Mesenteric fat pad (tissue), 1 donor: ENCODE results near the gene BPIFB6. TPM values are rescaled to one million over a fixed set of nuclear protein-coding genes. Genes with fewer than 3 reads are reported as not detected.

ENCODE experiments used
- DNase-seq: peaks from one replicate; pipeline ENCODE4 v3.0.0-alpha.2; 2020; ENCODE audit warnings: low spot score
- long read RNA-seq: library from polyadenylated mRNA; unstranded; transcript quantifications from one replicate; pipeline ENCODE4 v2.0.0, GENCODE V29; 2020
- total RNA-seq: library from RNA; stranded (reverse); fragmentation: NEBNext Ultra II Directional; extraction: Animal tissue kit (Norgen Biotek cat#: 25700); gene quantifications from one replicate; pipeline ENCODE4 v1.2.1, GENCODE V29; 2021
- donor health status: DM: yes; HTN: yes; CAD: no.

BPIFB6 gene, protein sequence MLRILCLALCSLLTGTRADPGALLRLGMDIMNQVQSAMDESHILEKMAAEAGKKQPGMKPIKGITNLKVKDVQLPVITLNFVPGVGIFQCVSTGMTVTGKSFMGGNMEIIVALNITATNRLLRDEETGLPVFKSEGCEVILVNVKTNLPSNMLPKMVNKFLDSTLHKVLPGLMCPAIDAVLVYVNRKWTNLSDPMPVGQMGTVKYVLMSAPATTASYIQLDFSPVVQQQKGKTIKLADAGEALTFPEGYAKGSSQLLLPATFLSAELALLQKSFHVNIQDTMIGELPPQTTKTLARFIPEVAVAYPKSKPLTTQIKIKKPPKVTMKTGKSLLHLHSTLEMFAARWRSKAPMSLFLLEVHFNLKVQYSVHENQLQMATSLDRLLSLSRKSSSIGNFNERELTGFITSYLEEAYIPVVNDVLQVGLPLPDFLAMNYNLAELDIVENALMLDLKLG
- total RNA-seq, result not detected
- long read RNA-seq, result 0 reads

DNA sequence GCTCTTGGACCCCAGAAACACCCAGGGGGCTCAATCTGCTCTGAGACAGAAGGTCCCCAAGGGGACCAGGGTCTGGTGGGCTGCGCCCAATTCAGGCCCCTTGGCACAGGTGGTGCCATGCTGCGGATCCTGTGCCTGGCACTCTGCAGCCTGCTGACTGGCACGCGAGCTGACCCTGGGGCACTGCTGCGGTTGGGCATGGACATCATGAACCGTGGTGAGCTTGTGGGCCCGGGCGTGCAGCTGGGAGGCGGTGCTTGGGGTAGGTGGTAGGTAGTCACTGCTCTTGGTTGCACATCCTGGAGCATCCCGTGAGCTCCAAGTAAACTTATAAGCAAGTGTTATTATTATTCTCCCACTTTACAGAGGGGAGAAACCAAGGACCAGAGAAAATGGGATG lies at the start of gene BPIFB6:
BPIFB6 (plus strand) TSS at position 118 of the 400 bp plus-strand sequence; CDS start at position 118, 0 bp downstream.
- no peak for DNase-seq

DNA sequence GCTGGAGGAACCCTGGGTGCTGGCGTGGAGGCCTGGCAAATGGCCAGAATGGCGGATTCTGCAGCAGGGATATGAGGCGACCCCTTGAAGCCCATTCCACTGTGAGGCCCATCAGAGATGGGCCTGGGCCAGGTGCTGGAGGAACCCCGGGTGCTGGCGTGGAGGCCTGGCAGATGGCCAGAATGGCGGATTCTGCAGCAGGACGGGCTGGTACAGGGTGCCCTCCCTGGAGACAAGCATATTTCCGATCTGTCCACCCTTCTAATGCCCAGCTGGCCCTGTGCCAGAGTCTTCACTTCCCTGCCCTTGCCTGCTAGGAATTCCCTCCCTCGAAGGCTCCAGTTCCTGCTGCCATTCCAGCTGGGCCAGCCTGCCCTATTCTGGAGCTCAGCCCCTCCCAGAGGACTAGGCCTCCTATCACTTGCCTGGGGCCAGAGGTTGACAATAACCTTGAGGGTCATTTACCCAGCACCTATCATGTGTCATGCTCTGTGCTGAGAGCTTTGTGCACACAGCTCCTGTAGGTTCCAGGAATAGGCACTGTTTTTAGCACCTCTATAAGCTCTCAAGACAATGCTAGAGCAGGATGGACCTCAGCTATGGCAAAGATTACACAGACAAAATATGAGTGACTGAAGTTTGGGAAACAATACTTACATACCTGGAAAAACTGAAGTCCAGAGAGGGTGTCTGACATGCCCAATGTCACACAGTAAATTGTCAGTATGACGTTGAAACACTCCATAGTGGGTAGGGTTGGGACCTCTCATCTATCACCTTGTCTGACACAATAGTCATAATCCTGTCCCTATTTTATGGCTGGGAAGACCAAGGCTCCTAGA lies 48.6 kb upstream of the BPIFB6 start:
- no peak for DNase-seq

DNA sequence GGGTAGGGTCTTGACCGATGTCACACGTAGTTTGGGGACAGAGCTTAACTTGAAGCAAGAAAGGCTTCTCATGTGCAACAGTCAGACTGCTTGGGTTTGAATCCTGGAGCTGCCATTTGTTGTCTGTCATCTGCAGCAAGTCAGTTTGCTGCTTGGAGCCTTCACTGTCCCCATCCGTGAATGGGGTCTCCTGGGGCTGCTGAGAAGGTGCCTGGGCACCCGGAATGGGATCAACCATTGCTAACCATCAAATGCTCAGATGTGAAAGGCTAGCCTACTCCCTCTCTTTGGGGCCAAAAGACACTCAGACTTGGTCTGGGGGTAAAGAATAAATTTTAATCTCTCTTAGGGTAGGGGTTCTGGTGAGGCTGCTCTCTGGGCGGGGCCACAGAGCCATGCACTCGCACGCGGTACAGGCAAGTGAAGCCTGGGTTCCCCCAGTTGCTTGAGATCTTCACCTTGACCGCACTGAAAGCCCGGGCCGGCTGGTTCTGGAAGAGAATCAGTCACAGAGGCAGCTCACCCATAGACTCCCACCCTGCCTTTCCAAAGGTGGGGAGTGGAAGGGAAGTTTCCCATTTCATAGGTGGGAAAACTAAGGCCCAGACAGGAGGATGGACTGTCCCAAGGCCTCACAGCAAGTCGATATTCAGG lies 47.9 kb upstream of the BPIFB6 start:
- DNase-seq, result no peak

DNA sequence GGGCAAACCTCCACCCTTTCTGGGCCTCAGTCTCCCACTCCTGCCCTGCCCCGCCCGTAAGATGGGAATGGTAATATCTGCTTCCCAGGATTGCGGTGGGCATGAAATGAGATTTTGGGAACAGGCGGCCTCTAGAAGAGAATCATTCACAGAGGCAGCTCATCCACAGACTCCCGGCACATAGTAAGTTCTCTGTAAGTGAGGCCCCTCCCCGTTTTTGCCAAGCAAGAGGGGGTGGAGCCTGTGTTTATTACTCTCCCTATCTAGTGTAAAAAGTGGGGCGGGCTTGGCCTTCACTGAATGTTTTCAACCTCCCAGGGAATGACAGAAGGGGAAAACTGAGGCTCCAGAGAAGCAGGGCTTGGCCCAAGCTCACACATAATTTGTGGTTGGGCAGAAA lies 47.3 kb upstream of the BPIFB6 start:
- no peak for DNase-seq

DNA sequence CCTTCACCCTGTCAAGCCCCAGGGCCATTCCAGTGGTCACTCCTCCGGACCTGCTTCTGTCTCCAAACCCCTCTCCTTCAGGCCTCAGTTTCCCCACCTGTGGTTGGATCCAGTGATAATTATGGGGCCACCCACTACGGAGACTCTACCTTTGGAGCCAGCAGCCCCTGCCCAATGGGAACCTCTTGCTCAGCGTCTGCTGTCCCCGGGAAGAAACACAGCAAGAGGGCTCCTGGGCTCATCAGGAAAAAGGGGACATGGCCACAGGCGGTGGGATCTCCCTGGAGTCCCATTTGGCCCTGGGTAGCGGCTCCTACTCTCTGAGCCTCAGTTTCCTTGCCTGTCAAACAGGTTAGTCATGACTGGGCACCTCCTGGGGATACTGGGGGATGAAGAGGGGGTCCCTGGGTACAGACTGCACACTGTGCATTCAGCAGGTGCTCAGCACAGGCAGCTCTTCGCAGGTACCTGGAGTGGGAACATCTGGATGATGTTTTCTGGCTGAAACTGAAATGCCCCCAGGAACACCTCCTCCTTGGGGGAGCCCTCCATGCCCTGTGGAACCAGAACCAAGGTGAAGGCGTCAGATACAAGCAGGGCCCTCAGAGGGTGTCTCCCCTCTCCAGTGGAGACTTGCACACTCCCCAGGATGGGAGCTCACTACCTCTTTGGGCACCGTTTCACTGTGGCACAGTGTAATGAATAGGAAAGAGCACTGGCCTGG lies 46.7 kb upstream of the BPIFB6 start:
- no peak for DNase-seq

DNA sequence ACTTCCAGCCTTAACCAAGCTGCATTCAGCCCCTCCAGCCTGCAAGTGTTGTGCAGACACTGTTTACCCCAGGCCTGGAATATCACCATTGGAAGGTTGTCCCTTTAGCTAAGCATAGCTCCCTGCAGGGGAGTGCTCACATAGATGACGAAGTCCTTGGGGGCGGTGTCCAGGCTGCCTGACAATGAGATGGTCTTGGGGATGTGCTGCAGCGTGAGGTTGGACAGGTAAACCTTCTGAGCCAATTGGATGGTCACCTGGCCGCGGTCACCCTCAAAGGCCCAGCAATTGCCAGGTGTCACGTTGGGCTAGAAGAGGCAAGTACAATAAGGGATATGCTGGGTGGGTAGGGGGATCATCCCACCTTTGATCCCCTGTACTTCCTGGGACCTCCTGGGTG lies 45.9 kb upstream of the BPIFB6 start:
- no peak for DNase-seq

DNA sequence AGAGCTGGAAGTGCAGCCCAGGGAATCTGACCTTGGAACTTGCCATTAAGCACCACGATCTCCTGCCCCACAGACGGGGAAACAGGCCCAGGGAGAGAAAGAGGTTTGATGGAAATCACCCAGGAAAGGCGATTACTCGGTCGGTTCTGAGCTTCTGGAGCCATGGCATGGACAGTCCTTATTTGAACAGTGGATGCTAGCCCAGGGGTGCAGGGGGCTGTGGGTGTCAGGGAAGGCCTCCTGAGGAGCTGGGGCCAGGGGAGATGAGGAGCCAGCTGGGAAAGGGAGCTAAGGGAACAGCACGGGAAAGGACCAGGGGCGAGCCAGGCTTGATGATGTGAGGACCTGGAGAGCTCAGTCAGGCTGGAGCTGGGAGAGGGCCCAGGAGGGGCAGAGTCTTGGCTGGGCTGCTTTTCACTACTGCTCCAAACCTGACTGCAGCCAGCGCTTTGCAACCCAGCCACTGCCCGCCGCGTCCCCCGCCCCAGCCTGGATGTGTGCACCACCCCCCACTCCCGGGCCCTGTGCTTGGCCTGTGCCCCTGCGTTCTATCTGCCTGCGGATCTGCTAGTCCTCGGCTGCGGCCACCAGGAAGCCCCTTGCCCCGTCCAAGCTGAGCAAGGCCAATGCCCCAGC lies 45.0 kb upstream of the BPIFB6 start:
- no peak for DNase-seq

DNA sequence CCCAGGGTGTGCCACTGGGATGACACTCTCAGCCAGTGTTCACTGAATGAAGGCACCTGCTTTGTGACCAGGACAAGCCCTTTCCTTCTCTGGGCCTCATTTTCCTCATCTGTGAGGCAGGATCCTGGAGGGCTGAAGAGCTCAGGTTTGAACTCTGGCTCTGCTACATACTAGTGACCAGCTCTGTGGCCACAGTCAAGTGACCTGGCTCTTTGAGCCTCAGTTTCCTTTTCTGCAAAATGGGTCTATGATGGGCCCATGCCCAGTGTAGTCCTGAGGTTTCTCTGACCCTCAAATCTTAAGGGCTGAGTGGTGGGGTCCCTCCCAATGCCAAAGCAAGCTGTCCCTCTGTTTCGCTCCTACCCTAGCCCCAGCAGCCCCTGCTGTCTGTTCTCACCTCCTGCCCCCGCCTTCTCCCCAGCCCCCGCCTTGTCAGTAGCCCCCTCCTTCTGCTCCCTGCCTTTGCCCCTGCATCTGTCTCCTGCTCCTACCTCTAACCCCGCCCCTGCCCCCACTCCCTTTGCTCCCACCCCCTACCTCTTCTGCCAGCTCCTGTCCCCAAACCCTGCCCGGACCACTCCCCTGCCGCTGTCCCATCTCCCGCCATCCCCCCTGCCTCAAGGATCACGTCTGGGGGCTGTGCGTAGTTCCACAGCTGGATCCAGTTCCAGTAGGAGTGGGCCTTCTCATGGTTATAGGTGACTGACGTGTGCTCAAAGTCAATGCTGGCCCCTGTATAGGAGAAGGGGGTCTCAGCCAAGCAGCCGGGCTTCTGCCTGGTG lies 44.2 kb upstream of the BPIFB6 start:
- no peak for DNase-seq

DNA sequence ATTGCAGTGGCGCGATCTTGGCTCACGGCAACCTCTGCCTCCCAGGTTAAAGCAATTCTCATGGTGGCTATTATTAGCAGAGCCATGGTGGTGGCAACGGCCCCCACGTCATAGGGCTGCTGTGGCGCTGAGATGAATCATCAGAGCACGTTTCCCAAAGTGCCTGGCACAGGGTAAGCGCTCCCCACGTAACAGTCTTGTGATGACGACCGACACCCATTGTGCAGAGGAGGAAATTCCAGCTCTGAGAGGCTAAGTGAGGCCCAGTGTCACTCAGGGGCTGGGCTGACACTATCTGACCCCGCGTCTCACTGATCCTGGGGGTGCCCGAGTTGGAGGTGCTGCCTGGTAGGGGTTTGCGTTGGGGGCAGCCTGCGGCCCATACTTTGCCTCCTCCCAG lies 43.4 kb upstream of the BPIFB6 start:
- DNase-seq, result no peak

DNA sequence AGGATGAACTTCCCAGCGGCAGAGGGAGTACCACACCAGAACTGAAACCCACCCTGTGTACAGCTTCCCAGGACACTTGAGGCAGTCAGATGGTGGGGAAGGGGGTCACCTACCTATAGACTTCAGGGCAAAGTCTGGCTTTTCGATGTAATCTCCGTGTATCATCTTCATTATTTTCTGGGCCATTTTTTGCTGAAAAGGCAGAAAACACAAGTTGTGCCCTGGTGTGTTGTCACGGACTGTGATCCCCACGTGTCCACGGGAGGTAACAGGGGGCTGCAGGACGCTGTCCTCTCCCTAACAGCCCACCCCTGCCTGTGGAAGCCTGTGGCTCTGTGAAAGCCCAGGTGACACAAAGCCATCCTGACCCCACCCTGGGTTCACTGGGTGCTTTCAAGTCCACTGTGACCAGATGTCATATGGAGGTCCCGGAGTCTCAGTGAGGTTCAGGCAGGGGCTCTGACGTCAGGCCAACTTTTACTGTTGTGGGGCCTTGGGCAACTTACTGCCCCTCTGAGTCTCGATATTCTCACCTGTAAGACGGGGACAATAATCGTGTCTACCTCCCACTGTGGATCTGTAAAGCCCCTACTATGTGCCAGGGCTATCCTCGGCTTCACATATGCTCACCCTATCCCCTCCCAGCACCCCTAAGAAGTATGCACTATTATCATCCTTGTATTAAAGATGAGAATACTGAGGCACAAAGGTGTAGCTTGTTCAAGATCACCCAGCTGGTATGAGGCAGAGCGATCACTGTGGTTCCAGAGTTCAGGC lies 41.8 kb upstream of the BPIFB6 start:
- DNase-seq, result no peak

DNA sequence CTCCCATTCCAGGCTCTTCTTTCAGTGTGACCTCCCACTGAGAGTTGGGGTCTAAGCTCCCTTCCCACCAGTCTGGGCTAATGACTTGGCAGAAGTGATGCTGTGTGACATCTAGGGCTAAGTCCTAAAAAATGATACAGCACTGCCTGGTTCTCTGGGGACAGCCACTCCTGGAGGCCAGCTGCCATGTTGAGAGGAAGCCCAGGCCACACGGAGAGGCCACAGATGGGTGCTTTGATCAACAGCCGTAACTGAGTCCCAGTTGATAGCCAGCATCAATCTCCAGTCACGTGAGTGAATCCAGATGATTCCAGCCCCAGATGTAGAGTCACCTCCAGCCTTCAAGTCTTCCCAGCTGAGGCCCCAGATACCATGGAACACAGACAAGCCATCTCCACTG lies 41.0 kb upstream of the BPIFB6 start:
- DNase-seq, result no peak

DNA sequence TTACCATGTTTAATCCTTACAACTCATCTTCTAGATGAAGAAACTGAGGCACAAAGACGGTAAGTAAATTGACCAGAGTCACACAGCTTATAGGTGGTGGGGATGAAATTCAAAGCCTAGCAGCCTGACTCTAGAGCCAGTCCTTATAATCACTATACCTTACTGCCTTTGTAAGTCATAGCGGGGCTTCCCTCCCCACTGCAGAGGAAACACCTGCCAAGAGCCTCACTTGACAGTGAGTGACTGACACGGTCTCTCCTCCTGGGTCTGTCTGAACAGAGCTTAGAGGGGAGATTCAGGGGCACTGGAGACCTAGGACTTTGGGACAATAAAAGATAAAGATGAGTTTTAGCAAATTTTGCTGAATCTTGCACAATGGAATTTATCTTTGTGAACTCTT lies 40.1 kb upstream of the BPIFB6 start:
- no peak for DNase-seq

DNA sequence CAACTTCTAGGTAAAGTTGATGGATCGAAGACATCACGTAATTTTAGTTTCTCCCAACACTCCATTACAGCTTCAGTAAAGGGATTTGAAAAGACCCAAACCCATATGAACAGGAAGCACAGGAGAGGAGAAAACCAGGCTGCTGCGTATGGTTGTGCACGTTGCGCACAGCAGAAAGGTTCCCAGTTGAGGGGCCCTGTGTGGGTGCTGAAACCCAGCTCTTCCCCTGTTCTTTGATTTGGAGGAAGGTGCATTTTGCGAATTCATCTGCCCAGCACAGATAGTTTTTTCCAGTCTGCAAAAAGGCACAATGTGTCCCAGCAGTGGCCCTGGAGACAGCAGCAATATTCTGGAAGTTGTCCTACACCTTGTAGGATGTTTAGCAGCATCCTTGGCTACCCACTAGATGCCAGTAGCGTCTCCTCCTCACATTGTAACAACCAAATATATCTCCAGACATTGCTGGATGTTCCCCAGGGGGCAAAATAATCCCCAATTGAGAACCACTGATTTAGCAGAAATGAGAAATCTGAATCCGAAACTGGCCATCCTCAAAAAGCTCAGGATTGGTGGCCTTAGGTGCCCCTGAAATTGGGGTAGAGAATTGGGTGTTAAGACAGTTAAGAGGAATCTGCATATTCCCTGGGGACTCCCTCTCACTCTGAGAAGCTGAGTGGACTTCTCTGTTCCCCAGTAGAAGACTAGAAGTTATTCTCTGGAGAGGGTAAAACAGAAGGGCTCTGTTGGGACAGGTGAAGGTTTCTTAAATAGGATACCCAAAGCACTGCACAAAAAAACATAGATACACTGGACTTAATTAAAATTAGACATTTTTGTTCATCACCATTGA lies 39.4 kb upstream of the BPIFB6 start:
- no peak for DNase-seq

DNA sequence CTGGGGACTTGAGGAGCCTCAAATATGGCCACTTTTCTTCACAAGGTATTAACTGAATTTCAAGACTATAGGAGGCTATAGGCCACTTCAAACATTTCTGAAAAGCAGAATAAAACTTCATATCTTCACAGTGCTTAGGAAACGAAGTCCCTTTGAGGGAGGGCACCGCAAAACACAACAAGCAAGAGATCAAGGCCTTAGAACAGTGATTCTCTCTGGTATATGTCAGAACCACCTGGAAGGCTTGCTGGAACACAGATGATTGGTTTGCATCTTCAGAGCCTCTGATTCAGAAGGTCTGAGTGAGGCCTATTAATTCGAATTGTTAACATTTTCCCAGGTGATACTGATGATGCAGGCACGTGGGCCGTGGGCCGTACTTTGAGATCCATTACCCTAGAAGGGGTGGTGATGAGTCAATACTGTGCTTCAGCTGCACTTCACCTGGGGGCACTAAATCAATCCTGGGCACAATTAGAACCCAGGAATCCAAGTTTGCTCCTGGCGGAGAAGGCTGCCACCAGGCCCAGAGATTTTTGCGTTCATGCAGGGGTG lies 37.9 kb upstream of the BPIFB6 start:
- no peak for DNase-seq

DNA sequence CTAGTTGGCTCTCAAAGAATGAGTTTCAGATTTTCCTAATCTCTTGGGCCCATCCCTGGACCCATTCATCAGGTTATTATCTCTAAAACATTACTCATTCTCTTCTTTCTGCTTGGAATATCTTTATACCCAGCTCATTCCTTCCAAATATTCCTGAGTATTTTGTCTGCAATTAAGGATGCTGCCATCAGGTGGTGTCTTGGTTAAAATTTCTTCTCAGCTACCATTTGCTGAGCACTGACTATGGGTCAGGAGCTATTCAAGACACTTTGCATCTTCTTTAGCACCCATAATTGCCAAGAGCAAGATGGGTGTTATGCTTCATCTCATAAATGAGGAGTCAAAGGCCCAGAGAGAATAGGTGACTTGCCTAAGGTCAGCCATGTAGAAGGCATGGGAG lies 35.6 kb upstream of the BPIFB6 start:
- DNase-seq, result no peak

DNA sequence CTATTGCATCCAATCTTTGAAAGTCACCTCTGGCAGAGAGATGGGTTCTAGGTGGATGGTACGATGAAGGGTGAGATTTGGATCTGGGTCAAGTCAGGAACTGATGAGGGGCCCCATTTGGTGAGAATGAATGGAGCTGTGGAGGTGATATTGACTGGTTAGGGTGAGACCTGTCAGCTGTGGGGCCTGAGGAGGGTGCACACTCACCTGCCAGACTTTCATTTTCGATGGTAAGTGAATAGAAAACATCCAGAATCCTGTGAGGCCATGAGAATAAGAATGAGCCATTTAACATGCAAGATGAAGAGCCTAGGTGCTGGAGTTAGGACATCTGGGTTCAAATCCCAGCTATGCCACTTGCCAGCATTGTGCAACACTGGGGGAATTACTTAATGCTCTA lies 34.0 kb upstream of the BPIFB6 start:
- no peak for DNase-seq

DNA sequence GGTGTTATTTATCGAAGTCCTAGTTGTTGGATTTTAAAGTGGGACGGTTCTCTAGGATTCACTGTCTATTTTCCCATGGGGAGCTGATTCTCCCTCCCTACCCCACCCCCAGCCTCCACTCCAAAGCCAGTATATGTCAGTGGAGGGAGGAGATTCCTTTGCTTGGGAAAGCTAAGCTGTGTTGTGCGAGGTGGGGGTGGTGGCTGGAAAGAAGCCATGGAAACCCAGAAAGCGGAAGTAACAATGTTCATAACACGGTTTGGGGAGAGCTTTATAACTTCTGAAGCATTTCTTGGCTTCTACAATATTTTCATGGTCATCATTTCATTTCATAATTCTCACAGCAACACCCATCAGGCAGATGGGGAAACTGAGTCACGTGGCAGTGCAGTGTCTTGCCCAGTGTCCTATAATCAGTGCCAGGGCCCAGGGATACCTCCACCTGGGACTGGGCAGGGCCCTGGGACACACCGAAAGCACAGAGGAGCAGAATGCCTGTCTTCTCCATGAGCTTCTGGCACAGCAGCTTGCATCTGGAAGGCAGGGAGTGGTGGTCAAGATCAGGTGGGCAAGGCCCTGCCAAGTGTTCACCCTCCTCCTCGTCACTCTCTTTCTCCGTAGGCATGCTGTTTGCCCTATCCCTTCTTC lies 31.7 kb upstream of the BPIFB6 start:
- no peak for DNase-seq
